Measurements from ENCODE around the gene IRAK4. TPM values are rescaled to one million over a fixed set of nuclear protein-coding genes. Genes with fewer than 3 reads are reported as not detected.

IRAK4 gene
- total RNA-seq, 1 donor from 2014 or later = 18.4 TPM

- intact Hi-C loops (cut with DNase I) = no loop called here
- Histone ChIP-seq H3K9me3 (no peaks in the 10 kb centered on the region), H3K36me3 (peaks cover 35% of the 10 kb centered on the region), H3K27ac (no peak overlapping the region), H3K4me3 (no peak overlapping the region), H3K4me1 (no peaks in the 10 kb centered on the region), H3K27me3 (no peaks in the 10 kb centered on the region)
- TF ChIP-seq CTCF (IDR thresholded peaks at IDR 0.05) = no peak
- no peak for ATAC-seq
- DNase-seq = no peak
Observed at GRCh38 chr12:43728698-43729097, 30.1 kb upstream of the IRAK4 start.

DNA sequence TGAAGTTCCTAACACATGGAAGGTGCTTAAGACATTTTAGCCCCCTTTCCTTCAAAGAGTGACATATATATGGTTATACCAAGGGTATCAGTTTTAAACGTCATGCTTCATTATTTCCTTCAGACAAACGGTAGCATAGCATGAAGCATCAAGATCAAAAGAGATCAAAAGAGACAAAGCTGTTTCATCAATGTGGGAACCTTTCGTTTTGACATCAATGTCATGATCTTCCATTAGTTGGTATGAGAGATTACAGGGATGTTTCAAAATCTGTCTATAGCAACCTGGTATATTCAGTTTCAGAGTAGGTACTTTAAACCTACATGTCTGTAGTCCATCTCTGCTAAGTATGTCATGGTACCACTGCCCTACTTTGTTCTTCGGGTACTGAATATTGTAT, 28.5 kb upstream of the IRAK4 start:
- Histone ChIP-seq H3K27me3 (no peaks in the 10 kb centered on the region), H3K27ac (no peak overlapping the region), H3K9me3 (no peaks in the 10 kb centered on the region), H3K36me3 (peaks cover 48% of the 10 kb centered on the region), H3K4me3 (no peak overlapping the region), H3K4me1 (no peaks in the 10 kb centered on the region)
- DNase-seq = no peak
- intact Hi-C loops (cut with DNase I) = no loop called here
- no peak for ATAC-seq
- no peak for TF ChIP-seq CTCF (IDR thresholded peaks at IDR 0.05)

DNA sequence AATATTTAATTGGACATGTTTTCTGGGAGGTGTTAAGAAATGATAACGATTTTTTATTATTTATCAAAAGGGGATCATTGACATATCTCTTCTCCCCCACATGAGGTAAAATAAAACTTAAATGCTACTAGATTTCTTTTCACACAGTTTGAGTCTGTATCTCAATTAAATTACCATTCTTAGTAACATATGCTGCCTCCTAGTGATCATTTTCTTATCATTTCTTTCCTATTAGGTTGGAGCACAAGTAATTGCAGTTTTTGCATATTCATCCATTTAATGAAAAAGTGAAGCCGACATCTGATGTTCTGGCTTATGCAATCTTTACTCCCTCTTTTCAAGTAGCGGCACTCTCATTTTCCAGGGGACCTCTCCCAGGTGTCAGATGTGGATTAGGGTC, 25.1 kb upstream of the IRAK4 start:
- no peaks in the 10 kb centered on the region for H3K4me1 ChIP-seq
- no peak overlapping the region for H3K4me3 ChIP-seq
- TF ChIP-seq CTCF (IDR thresholded peaks at IDR 0.05) = no peak
- H3K27ac ChIP-seq = no peak overlapping the region
- DNase-seq (no peak), ATAC-seq (no peak)
- H3K27me3 ChIP-seq = no peaks in the 10 kb centered on the region
- no peaks in the 10 kb centered on the region for H3K9me3 ChIP-seq
- peaks cover 73% of the 10 kb centered on the region for H3K36me3 ChIP-seq
- intact Hi-C loops (cut with DNase I) = no loop called here

DNA sequence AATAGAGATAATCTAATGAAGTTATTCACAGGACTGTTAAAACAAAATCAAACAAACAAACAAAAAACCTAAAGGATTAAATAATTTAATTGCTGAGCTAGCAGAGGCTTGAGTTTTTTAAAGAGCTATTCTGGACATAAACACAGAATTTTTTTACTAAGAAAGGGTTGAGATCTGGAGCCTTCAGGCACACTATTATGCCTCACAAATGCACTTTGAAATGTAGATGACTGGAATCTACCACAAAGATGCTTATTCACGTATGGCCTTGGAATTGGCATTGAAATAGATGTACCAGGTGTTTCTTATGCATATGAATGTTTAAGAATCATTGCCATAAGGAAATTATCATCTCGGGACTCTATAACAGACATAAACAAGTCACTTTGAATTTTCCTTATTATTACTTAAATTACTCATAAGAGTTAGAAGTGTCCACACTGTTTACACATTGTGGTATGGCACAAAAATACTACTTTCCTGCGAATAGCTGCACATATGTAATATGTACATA, 21.8 kb upstream of the IRAK4 start:
- Histone ChIP-seq H3K27me3 (no peaks in the 10 kb centered on the region), H3K4me1 (no peaks in the 10 kb centered on the region), H3K36me3 (peaks cover 50% of the 10 kb centered on the region), H3K4me3 (no peak overlapping the region), H3K27ac (no peak overlapping the region), H3K9me3 (no peaks in the 10 kb centered on the region)
- intact Hi-C loops (cut with DNase I) = no loop called here
- ATAC-seq = no peak
- TF ChIP-seq CTCF (IDR thresholded peaks at IDR 0.05) = no peak
- DNase-seq = no peak

GRCh38 chr12:43737646-43738045, 21.1 kb upstream of the IRAK4 start:
- Histone ChIP-seq H3K4me1 (no peaks in the 10 kb centered on the region), H3K27ac (no peak overlapping the region), H3K36me3 (peaks cover 54% of the 10 kb centered on the region), H3K9me3 (no peaks in the 10 kb centered on the region), H3K27me3 (no peaks in the 10 kb centered on the region), H3K4me3 (no peak overlapping the region)
- DNase-seq (no peak), ATAC-seq (no peak)
- intact Hi-C loops (cut with DNase I) = no loop called here
- no peak for TF ChIP-seq CTCF (IDR thresholded peaks at IDR 0.05)

DNA sequence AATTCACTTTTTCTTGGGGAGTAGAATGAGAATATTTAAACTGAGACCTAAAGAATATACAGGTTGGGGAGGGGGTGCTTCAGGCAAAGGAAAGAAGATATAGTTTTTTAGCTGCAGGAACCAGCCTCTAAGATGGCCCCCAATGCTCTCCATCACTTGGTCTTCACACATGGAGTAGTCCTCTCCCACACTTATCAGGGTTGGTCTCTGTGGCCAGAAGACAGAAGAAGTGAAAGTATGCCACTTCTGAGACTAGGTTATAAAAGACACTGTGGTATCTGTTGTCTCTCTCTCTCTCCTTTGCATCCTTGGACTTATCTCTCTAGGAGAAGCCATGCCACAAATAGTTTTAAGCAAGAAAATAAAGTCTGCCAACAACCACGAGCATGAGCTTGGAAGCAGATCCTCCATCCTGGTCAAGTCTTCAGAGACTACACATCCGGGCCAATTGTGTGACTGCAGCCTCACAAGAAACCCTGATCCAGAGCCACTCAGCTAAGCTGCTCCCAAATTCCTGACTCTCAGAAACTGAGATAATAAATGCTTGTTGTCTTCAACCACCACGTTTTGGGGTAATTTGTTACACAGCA, 18.1 kb upstream of the IRAK4 start:
- no peak for TF ChIP-seq CTCF (IDR thresholded peaks at IDR 0.05)
- DNase-seq (no peak), ATAC-seq (no peak)
- Histone ChIP-seq H3K36me3 (peaks cover 52% of the 10 kb centered on the region), H3K4me3 (no peak overlapping the region), H3K9me3 (no peaks in the 10 kb centered on the region), H3K27me3 (no peaks in the 10 kb centered on the region), H3K27ac (no peak overlapping the region), H3K4me1 (no peaks in the 10 kb centered on the region)
- intact Hi-C loops (cut with DNase I) = no loop called here
